H9 (cell line): ENCODE data around the gene PHF10. TPM values are rescaled to one million over a fixed set of nuclear protein-coding genes. Genes with fewer than 3 reads are reported as not detected.

ENCODE experiments used
- DNase-seq: peaks from one replicate; pipeline ENCODE4 v3.0.0-alpha.2; 2017
- H2AFZ ChIP-seq: one replicate; pipeline ENCODE4 v1.6.1; 2013; ENCODE audit warnings: mild to moderate bottlenecking, low read length, control low read depth, moderate library complexity
- H2AK5ac ChIP-seq: 2 replicates; pipeline ENCODE4 v1.6.1; 2013; ENCODE audit warnings: low read length, control low read depth, mixed read lengths; ENCODE audit not compliant: insufficient read length
- H2BK120ac ChIP-seq: one replicate; pipeline ENCODE4 v1.6.1; 2013; ENCODE audit warnings: low read depth, mild to moderate bottlenecking, low read length, control low read depth, inconsistent platforms; ENCODE audit not compliant: poor library complexity, severe bottlenecking
- H2BK12ac ChIP-seq: 2 replicates; pipeline ENCODE4 v1.6.1; 2013; ENCODE audit warnings: low read length, control low read depth, mixed read lengths, low read depth; ENCODE audit not compliant: insufficient read length
- H2BK15ac ChIP-seq: 2 replicates; pipeline ENCODE4 v1.6.1; 2013; ENCODE audit warnings: low read depth, low read length, control low read depth
- H2BK20ac ChIP-seq: one replicate; pipeline ENCODE4 v1.6.1; 2013; ENCODE audit warnings: low read depth, mild to moderate bottlenecking, low read length, control low read depth, inconsistent platforms; ENCODE audit not compliant: poor library complexity, severe bottlenecking
- H2BK5ac ChIP-seq: 2 replicates; pipeline ENCODE4 v1.6.1; 2013; ENCODE audit warnings: low read length, control low read depth, mixed read lengths; ENCODE audit not compliant: insufficient read length
- H3K14ac ChIP-seq: 2 replicates; pipeline ENCODE4 v1.6.1; 2013; ENCODE audit warnings: low read length, control low read depth; ENCODE audit not compliant: insufficient read depth
- H3K18ac ChIP-seq: 2 replicates; pipeline ENCODE4 v1.6.1; 2013; ENCODE audit warnings: low read depth, mild to moderate bottlenecking, mixed read lengths, low read length, control low read depth; ENCODE audit not compliant: insufficient read length
- H3K23ac ChIP-seq: 2 replicates; pipeline ENCODE4 v1.6.1; 2013; ENCODE audit warnings: low read length, control low read depth, mixed read lengths, low read depth; ENCODE audit not compliant: insufficient read length
- H3K23me2 ChIP-seq: 2 replicates; pipeline ENCODE4 v1.6.1; 2013; ENCODE audit warnings: low read depth, mild to moderate bottlenecking, mixed read lengths, low read length, control low read depth; ENCODE audit not compliant: insufficient read length, poor library complexity, severe bottlenecking
- H3K27ac ChIP-seq: 2 replicates; pipeline ENCODE4 v1.5.1; 2013; ENCODE audit warnings: low read length, control low read depth, mixed read lengths, low read depth; ENCODE audit not compliant: insufficient read length
- H3K27me3 ChIP-seq: 2 replicates; pipeline ENCODE4 v1.6.1; 2013; ENCODE audit warnings: low read length, control low read depth, inconsistent platforms; ENCODE audit not compliant: insufficient read depth
- H3K4ac ChIP-seq: 2 replicates; pipeline ENCODE4 v1.6.1; 2013; ENCODE audit warnings: low read depth, mild to moderate bottlenecking, control low read depth, inconsistent platforms, low read length, moderate library complexity
- H3K4me1 ChIP-seq: 2 replicates; pipeline ENCODE4 v1.6.1; 2013; ENCODE audit warnings: low read length, control low read depth, inconsistent platforms; ENCODE audit not compliant: insufficient read depth
- H3K4me2 ChIP-seq: 2 replicates; pipeline ENCODE4 v1.6.1; 2013; ENCODE audit warnings: low read length, control low read depth, mixed read lengths; ENCODE audit not compliant: insufficient read length, insufficient read depth
- H3K56ac ChIP-seq: 2 replicates; pipeline ENCODE4 v1.6.1; 2013; ENCODE audit warnings: low read depth, mild to moderate bottlenecking, mixed read lengths, low read length, control low read depth; ENCODE audit not compliant: insufficient read length
- H3K79me1 ChIP-seq: 2 replicates; pipeline ENCODE4 v1.6.1; 2013; ENCODE audit warnings: low read depth, mild to moderate bottlenecking, moderate library complexity, low read length, control low read depth, inconsistent platforms; ENCODE audit not compliant: insufficient read depth, poor library complexity, severe bottlenecking
- H3K79me2 ChIP-seq: 2 replicates; pipeline ENCODE4 v1.6.1; 2013; ENCODE audit warnings: low read length, control low read depth, inconsistent platforms; ENCODE audit not compliant: insufficient read depth
- H3K9ac ChIP-seq: 2 replicates; pipeline ENCODE4 v1.6.1; 2013; ENCODE audit warnings: low read length, control low read depth, mixed read lengths; ENCODE audit not compliant: insufficient read length; ENCODE audit errors: extremely low read depth
- H3K9me3 ChIP-seq: one replicate; pipeline ENCODE4 v1.6.1; 2013; ENCODE audit warnings: low read depth, low read length, inconsistent platforms; ENCODE audit not compliant: control insufficient read depth
- H3T11ph ChIP-seq: one replicate; pipeline ENCODE4 v1.6.1; 2013; ENCODE audit warnings: mild to moderate bottlenecking, low read length, control low read depth, inconsistent platforms
- H4K20me1 ChIP-seq: one replicate; pipeline ENCODE4 v1.6.1; 2013; ENCODE audit not compliant: control insufficient read depth, insufficient read length, insufficient read depth
- H4K5ac ChIP-seq: 2 replicates; pipeline ENCODE4 v1.6.1; 2013; ENCODE audit warnings: low read depth, mild to moderate bottlenecking, mixed read lengths, low read length, control low read depth; ENCODE audit not compliant: insufficient read length
- H4K8ac ChIP-seq: replicated peaks from 2 replicates; pipeline ENCODE4 v1.6.1; 2013; ENCODE audit warnings: low read length, control low read depth, mixed read lengths, low read depth; ENCODE audit not compliant: insufficient read length
- H4K91ac ChIP-seq: 2 replicates; pipeline ENCODE4 v1.6.1; 2013; ENCODE audit warnings: low read depth, mild to moderate bottlenecking, moderate library complexity, mixed read lengths, low read length, control low read depth; ENCODE audit not compliant: insufficient read length
- H3K27ac Mint-ChIP-seq, 3 experiments: 2 replicates in 2 of 3; 3 replicates in 1 of 3; pipeline ENCODE4 v1.8.0; 2020 to 2021; ENCODE audit warnings: mixed read lengths in 3 of 3, mild to moderate bottlenecking in 1 of 3, moderate library complexity in 1 of 3
- H3K27me3 Mint-ChIP-seq: 2 replicates; pipeline ENCODE4 v1.8.0; 2021; ENCODE audit warnings: low read depth, mild to moderate bottlenecking, moderate library complexity, mixed read lengths
- H3K36me3 Mint-ChIP-seq, 3 experiments: 2 replicates in 2 of 3; 3 replicates in 1 of 3; pipeline ENCODE4 v1.8.0; 2020 to 2021; ENCODE audit warnings: low read depth in 3 of 3, mixed read lengths in 3 of 3; ENCODE audit not compliant: insufficient read depth in 1 of 3
- H3K4me1 Mint-ChIP-seq, 2 experiments: 2 replicates each; pipeline ENCODE4 v1.8.0; 2020; ENCODE audit warnings: mixed read lengths in 2 of 2
- H3K4me3 Mint-ChIP-seq, 2 experiments: 2 replicates in 1 of 2; 3 replicates in 1 of 2; pipeline ENCODE4 v1.8.0; 2020 to 2021; ENCODE audit warnings: mild to moderate bottlenecking in 2 of 2, mixed read lengths in 2 of 2, moderate library complexity in 1 of 2
- H3K9me3 Mint-ChIP-seq, 2 experiments: 2 replicates in 1 of 2; 3 replicates in 1 of 2; pipeline ENCODE4 v1.8.0; 2020; ENCODE audit warnings: mild to moderate bottlenecking in 2 of 2, mixed read lengths in 2 of 2, moderate library complexity in 1 of 2
- WGBS: extraction: QIAGEN DNeasy Blood & Tissue Kit; methylation state at CpG from one replicate; pipeline ENCODE4 v1.1.7; 2013; ENCODE audit warnings: missing lambda C conversion rate, low lambda C conversion rate, mixed read lengths; ENCODE audit not compliant: insufficient read length; ENCODE audit errors: extremely low coverage; 5-methylcytosine and 5-hydroxymethylcytosine counted together
- total RNA-seq: library from RNA; stranded (reverse); gene quantifications from 2 replicates; pipeline ENCODE4 v1.2.1, GENCODE V29; 2021
- TF ChIP-seq, protein P1 (sequence below): fragments of 200-600 bp; sonication (generic); conservative IDR thresholded peaks from 3 replicates; pipeline ENCODE4 v1.8.0; 2021; ENCODE audit warnings: antibody characterized with exemption, mild to moderate bottlenecking

PHF10 gene
- total RNA-seq, 1 experiment from 2014 or later: 59.0 TPM

GRCh38 chr6:169656546-169657283 lies 67.6 kb downstream of the PHF10 start:
- no peak overlapping the region for H3K27ac ChIP-seq
- no peak overlapping the region for H3K4ac ChIP-seq
- H3K14ac ChIP-seq: no peak overlapping the region; the same call in 1 of the 2 replicates
- no peak overlapping the region for H3K56ac ChIP-seq
- no peak overlapping the region for H4K8ac ChIP-seq
- no peaks in the 10 kb centered on the region for H3K27me3 Mint-ChIP-seq
- DNase-seq: no peak
- no peak overlapping the region for H3K9ac ChIP-seq
- no peaks in the 10 kb centered on the region for H3K4me1 ChIP-seq
- H4K91ac ChIP-seq: no peak overlapping the region
- H2BK5ac ChIP-seq: no peak overlapping the region
- no peak overlapping the region for H3K18ac ChIP-seq
- H4K5ac ChIP-seq: no peak overlapping the region
- no peaks in the 10 kb centered on the region for H3K27me3 ChIP-seq
- no peak overlapping the region for H2BK20ac ChIP-seq
- H3K9me3 ChIP-seq: peaks cover 9% of the 10 kb centered on the region
- H3K23me2 ChIP-seq: no peaks in the 10 kb centered on the region
- H3K9me3 Mint-ChIP-seq: peaks cover 7 to 9% of the 10 kb centered on the region in 2 experiments; a peak in 2 of 5 replicates
- TF ChIP-seq, protein P1, sequence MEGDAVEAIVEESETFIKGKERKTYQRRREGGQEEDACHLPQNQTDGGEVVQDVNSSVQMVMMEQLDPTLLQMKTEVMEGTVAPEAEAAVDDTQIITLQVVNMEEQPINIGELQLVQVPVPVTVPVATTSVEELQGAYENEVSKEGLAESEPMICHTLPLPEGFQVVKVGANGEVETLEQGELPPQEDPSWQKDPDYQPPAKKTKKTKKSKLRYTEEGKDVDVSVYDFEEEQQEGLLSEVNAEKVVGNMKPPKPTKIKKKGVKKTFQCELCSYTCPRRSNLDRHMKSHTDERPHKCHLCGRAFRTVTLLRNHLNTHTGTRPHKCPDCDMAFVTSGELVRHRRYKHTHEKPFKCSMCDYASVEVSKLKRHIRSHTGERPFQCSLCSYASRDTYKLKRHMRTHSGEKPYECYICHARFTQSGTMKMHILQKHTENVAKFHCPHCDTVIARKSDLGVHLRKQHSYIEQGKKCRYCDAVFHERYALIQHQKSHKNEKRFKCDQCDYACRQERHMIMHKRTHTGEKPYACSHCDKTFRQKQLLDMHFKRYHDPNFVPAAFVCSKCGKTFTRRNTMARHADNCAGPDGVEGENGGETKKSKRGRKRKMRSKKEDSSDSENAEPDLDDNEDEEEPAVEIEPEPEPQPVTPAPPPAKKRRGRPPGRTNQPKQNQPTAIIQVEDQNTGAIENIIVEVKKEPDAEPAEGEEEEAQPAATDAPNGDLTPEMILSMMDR: no peak
- no peak overlapping the region; a peak in 1 of 5 replicates for H3K4me3 Mint-ChIP-seq
- H3K23ac ChIP-seq: no peak overlapping the region
- no peak overlapping the region for H2AFZ ChIP-seq
- peaks cover 6 to 7% of the 10 kb centered on the region in 2 experiments for H3K4me1 Mint-ChIP-seq
- no peaks in the 10 kb centered on the region for H3K79me2 ChIP-seq
- H3K4me2 ChIP-seq: no peak overlapping the region
- no peaks in the 10 kb centered on the region for H4K20me1 ChIP-seq
- no peak overlapping the region for H2BK120ac ChIP-seq
- no peak overlapping the region for H2BK12ac ChIP-seq
- no CpG with 5 or more reads among the region's 23 CpGs for WGBS
- peaks cover 58 to 81% (median 65%) of the 10 kb centered on the region in 3 experiments for H3K36me3 Mint-ChIP-seq
- no peak overlapping the region for H2BK15ac ChIP-seq
- no peak overlapping the region for H3T11ph ChIP-seq
- H3K79me1 ChIP-seq: no peaks in the 10 kb centered on the region
- no peak overlapping the region for H2AK5ac ChIP-seq
- no peak overlapping the region; a peak in 1 of 7 replicates for H3K27ac Mint-ChIP-seq
